Prostate gland (tissue), 1 donor: ENCODE data around the gene MTG1.

ENCODE experiments used
- POLR2A ChIP-seq: fragments of 450-650 bp; IDR thresholded peaks from one replicate; pipeline ENCODE4 v1.6.1; 2016; ENCODE audit warnings: antibody characterized with exemption, mild to moderate bottlenecking
- POLR2AphosphoS5 ChIP-seq: sonication (generic); formaldehyde crosslinking; IDR thresholded peaks from one replicate; pipeline ENCODE4 v1.6.1; 2017; ENCODE audit warnings: antibody characterized with exemption

GRCh38 chr10:133420579-133420978, 26.6 kb downstream of the MTG1 start:
- TF ChIP-seq POLR2A (no peak), POLR2AphosphoS5 (no peak)
